Tongue (tissue), 2 donors: ENCODE measurements around the gene SYNPR. TPM values are rescaled to one million over a fixed set of nuclear protein-coding genes. Genes with fewer than 3 reads are reported as not detected.
A peak's percentile ranks its signal among the peaks of the same experiment; 100 is the strongest.

Experiments used
- DNase-seq: peaks from one replicate; pipeline ENCODE4 v3.0.0-alpha.2; 2015
- total RNA-seq: library from RNA; depleted of rRNA; stranded (reverse); fragments of >200 nt; gene quantifications from one replicate; pipeline ENCODE4 v1.2.3, GENCODE V29; 2014

Gene SYNPR
- total RNA-seq, 1 donor from 2014 or later = not detected

GRCh38 chr3:63384382-63384781 lies 106.3 kb downstream of the SYNPR start:
- DNase-seq = no peak

- no peak for DNase-seq
Measured at GRCh38 chr3:63385629-63386028, 107.5 kb downstream of the SYNPR start.

GRCh38 chr3:63386568-63386967 lies 108.5 kb downstream of the SYNPR start:
- no peak for DNase-seq

- no peak for DNase-seq
Measured at GRCh38 chr3:63387568-63387967, 109.5 kb downstream of the SYNPR start.

- DNase-seq = no peak
Measured at GRCh38 chr3:63390710-63391230, 112.7 kb downstream of the SYNPR start.

GRCh38 chr3:63395960-63396359 lies 117.9 kb downstream of the SYNPR start:
- DNase-seq = no peak

GRCh38 chr3:63400246-63400860 lies 122.2 kb downstream of the SYNPR start:
- no peak for DNase-seq

GRCh38 chr3:63405882-63406281 lies 127.8 kb downstream of the SYNPR start:
- DNase-seq = no peak

- DNase-seq = peak; percentile 5
Measured at GRCh38 chr3:63413523-63413922, 135.4 kb downstream of the SYNPR start.

GRCh38 chr3:63414607-63415006 lies 136.5 kb downstream of the SYNPR start:
- no peak for DNase-seq

- peak; percentile 3 for DNase-seq
Measured at GRCh38 chr3:63429905-63430304, 151.8 kb downstream of the SYNPR start.

- DNase-seq = no peak
Measured at GRCh38 chr3:63430875-63431274, 152.8 kb downstream of the SYNPR start.

GRCh38 chr3:63437858-63438257 lies 159.8 kb downstream of the SYNPR start:
- no peak for DNase-seq

- DNase-seq = no peak
Measured at GRCh38 chr3:63438826-63439371, 160.8 kb downstream of the SYNPR start.

GRCh38 chr3:63441262-63441661 lies 163.2 kb downstream of the SYNPR start:
- no peak for DNase-seq

GRCh38 chr3:63442918-63443317 lies 164.8 kb downstream of the SYNPR start:
- DNase-seq = peak; percentile 7

- DNase-seq = no peak
Measured at GRCh38 chr3:63450023-63450422, 171.9 kb downstream of the SYNPR start.

GRCh38 chr3:63450634-63451363 lies 172.7 kb downstream of the SYNPR start:
- no peak for DNase-seq

GRCh38 chr3:63456901-63457300 lies 178.8 kb downstream of the SYNPR start:
- no peak for DNase-seq

- no peak for DNase-seq
Measured at GRCh38 chr3:63458405-63458804, 180.3 kb downstream of the SYNPR start.

GRCh38 chr3:63462732-63463131 lies 184.6 kb downstream of the SYNPR start:
- no peak for DNase-seq

- peak; percentile 6 for DNase-seq
Measured at GRCh38 chr3:63467392-63467791, 189.3 kb downstream of the SYNPR start.

GRCh38 chr3:63470745-63471144 lies 192.6 kb downstream of the SYNPR start:
- DNase-seq = no peak

- DNase-seq = no peak
Measured at GRCh38 chr3:63471781-63472180, 193.7 kb downstream of the SYNPR start.
